ENCODE measurements around the gene AP4E1. TPM values are rescaled to one million over a fixed set of nuclear protein-coding genes. Genes with fewer than 3 reads are reported as not detected.
"Not testable (repeated sequence)": the region's sequence is repeated elsewhere in the genome, so short reads cannot be mapped to it uniquely, and the experiment has no call there.

The AP4E1 gene
- 4.5 and 6.0 TPM in 2 replicates for total RNA-seq (2014; rRNA removed; shearing (Covaris generic))

- peak; percentile 82 for DNase-seq (ENCODE audit: low spot score)
Measured at GRCh38 chr15:50908209-50909009, at the start of gene AP4E1. Gene AP4E1, plus strand, starts transcription at chr15:50908683. Its CDS starts 96 bp downstream, at chr15:50908779.

GRCh38 chr15:50860824-50861223 lies 47.7 kb upstream of the AP4E1 start:
- DNase-seq (ENCODE audit: low spot score): no peak

GRCh38 chr15:50862553-50862952 lies 45.9 kb upstream of the AP4E1 start:
- DNase-seq (ENCODE audit: low spot score): no peak

- no peak for DNase-seq (ENCODE audit: low spot score)
Measured at GRCh38 chr15:50864873-50865272, 43.6 kb upstream of the AP4E1 start.

GRCh38 chr15:50865515-50866353 lies 42.7 kb upstream of the AP4E1 start:
- no peak for DNase-seq (ENCODE audit: low spot score)

- DNase-seq (ENCODE audit: low spot score): no peak
Measured at GRCh38 chr15:50871832-50872231, 36.7 kb upstream of the AP4E1 start.

DNA sequence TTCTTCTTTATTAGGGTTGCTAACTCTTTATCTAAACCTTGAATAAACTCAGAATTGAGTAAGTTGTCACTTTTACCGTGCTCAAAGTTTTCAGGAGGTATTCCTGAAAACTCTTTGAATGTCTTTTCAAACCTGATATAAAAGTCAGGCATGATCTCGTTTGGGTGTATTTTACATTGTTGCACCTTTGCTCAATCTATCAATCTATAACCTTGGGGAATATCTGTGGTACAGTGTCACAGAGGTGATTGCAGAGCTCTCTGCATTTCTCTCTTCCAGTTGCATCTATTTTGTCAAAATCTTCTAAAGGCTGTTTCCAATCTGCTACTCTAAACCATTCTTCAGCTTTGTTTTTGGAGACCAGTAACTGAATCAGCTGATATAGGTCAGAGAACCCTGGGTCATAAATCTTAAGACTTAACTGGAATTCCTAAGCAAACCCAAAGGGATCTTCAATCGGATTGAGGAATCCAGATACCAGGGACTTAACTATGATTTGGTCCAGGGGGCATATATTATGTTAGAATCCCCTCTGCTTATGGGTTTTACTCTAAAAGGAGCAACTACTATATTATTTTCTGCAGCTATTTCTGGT lies 35.6 kb upstream of the AP4E1 start:
- no peak for DNase-seq (ENCODE audit: low spot score)

- DNase-seq (ENCODE audit: low spot score): no peak
Measured at GRCh38 chr15:50873935-50874361, 34.5 kb upstream of the AP4E1 start.

- not testable (repeated sequence) for DNase-seq (ENCODE audit: low spot score)
Measured at GRCh38 chr15:50875238-50875637, 33.2 kb upstream of the AP4E1 start.

- no peak for DNase-seq (ENCODE audit: low spot score)
Measured at GRCh38 chr15:50876260-50876988, 32.1 kb upstream of the AP4E1 start.

DNA sequence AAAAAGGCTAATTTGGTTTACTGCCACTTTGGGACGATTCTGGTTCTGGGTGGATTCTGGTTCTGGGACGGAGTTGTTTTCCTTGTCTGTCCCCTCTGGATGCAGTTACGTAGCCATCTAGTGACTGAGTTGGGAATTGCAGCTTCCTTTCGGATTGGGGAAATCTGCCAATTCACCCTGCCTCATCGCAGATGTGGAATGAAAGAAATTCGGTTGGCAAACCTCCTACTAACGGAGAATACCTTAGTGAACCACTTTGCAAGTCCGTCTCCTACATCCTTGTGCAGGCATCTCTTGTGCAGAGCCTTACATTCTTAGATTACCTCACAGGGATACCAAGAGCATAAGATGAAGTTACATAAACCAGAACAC lies 31.5 kb upstream of the AP4E1 start:
- DNase-seq (ENCODE audit: low spot score): peak; percentile 84

DNA sequence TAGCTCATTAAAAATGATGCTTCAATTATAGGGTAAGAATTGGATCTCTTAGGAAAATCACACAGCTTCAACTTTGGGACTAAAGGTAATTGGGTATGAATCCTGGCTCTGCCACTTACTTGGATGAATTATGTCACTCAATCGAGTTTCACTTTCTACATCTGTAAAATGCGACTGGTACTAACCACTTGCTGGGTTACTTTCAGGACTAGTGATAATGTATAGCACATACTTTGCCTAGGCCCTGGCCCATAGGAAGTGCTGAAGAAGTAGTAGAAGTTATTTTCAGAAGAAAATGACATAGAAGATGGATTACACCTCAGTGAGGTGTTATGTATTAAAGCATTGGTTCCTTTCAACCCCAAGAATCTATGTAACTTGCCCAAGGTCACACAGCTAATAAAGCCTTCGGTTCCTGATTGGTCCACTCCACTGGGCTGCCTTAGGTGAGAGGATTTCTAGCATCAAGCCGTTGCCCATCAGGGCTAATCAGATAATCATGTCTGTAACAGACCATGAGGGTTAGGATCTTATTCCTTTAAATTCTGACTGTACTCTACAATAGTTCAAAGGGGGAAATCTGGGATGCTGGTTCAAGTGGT lies 29.4 kb upstream of the AP4E1 start:
- DNase-seq (ENCODE audit: low spot score): no peak

GRCh38 chr15:50880206-50880605 lies 28.3 kb upstream of the AP4E1 start:
- DNase-seq (ENCODE audit: low spot score): no peak

DNA sequence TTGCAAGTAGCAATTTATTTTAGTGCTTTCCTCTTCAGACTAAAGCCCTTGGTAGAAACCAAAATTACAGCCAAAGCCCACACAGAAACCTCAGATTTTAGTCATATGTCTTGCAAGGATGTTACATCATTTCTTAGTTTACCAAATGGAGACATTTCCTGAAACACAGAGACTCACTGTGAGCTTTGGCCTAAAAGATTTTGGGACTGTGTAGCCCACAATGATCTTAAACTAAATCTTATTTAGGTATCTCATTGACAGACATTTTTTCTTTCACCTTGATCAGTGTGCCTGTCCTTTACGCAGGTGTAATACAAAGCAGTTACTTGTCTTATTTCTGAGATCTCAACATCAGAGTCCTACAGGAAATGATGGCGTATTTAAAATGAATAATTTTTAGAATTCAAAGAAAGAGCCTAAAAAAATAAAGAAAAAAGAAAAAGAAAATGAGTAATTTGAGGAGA lies 27.8 kb upstream of the AP4E1 start:
- peak; percentile 34 for DNase-seq (ENCODE audit: low spot score)

- DNase-seq (ENCODE audit: low spot score): no peak
Measured at GRCh38 chr15:50881121-50882048, 27.1 kb upstream of the AP4E1 start.

- peak; percentile 42 for DNase-seq (ENCODE audit: low spot score)
Measured at GRCh38 chr15:50883903-50884302, 24.6 kb upstream of the AP4E1 start.

DNA sequence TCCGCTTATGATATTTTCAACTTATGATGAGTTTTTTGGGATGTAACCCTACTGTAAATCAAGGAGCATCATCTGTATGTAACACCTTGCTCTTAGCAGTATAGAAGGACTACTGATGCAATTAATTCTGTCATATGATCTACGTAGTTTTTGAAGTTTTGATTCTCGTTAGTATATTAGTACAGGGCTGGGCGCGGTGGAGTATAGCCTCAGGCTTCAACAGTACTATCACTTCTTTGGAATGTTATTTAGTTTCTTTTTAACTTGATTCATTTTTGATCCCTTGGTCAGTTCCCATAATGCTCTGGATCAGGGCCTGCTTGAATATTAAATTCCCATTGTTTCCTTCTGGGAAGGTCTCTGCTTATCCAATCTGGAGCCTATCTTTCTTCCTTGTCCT lies 23.9 kb upstream of the AP4E1 start:
- peak; percentile 11 for DNase-seq (ENCODE audit: low spot score)

DNA sequence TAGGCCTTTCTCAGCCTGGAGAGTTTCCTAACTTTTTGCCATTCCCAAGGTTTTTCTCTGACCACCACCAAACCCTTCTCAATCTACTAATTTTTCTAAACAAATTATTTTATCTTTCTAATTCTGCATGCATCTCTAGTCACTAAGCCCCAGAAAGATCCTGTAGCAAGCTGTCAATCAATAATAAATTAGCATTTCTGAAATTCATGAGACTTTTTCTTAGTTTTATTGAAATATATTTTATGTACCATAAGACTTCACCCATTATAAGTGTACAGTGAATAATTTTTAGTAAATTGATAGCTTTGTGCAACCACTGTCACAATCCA lies 22.4 kb upstream of the AP4E1 start:
- no peak for DNase-seq (ENCODE audit: low spot score)

- no peak for DNase-seq (ENCODE audit: low spot score)
Measured at GRCh38 chr15:50886611-50887345, 21.7 kb upstream of the AP4E1 start.

GRCh38 chr15:50888054-50888453 lies 20.4 kb upstream of the AP4E1 start:
- no peak for DNase-seq (ENCODE audit: low spot score)
